HTR-8/SVneo (cell line): ENCODE measurements around the gene TP53BP1.
"Not testable (repeated sequence)": the region's sequence is repeated elsewhere in the genome, so short reads cannot be mapped to it uniquely, and the experiment has no call there.

Source experiments
- DNase-seq: peaks from one replicate; pipeline ENCODE4 v3.0.0; 2011; ENCODE audit warnings: low spot score, mixed read lengths; ENCODE audit not compliant: insufficient read length
- FAIRE-seq: peaks from 2 replicates; lab custom pipeline; 2011; peaks lifted over from hg19 to GRCh38; lab: Jason Lieb, UNC

TP53BP1 gene

DNA sequence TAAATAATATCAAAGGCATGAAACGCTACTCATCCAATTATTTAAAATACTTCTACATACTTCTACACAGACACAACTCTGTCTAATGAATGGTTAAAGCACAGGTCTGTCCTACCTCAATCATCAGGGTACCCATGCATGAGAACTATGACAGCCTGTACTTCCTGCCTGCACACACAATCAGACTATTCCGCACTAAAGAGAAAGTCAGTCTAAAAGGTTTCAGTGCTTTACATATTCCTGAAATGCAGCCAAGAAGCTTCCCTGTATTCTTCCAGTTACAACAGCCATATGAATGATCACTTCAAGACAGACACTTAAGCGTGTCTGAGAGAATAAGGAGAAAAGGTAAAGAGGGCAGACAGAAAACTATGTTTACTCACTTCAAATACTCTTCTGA is 63.3 kb downstream of the TP53BP1 start:
- FAIRE-seq (no peak), DNase-seq (no peak)

DNA sequence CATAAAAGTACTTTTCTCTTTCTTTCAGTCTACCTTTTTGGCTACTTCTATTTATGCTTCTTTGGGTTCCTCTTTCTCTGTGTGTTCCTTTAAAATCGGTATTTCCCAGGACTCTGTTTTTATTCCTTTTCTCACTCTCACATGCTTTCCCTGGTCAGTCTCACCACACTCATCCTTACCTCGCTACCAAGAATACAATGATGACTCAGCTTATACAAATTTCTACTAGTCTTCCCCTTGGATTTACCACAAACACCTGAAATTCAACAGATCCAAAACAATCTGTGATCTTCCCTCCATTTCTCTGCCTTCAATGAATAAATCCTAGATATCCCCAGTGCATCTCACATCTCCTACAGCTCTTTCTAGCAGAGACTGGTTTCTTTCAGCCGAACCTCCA is 69.2 kb downstream of the TP53BP1 start:
- no peak for FAIRE-seq

DNA sequence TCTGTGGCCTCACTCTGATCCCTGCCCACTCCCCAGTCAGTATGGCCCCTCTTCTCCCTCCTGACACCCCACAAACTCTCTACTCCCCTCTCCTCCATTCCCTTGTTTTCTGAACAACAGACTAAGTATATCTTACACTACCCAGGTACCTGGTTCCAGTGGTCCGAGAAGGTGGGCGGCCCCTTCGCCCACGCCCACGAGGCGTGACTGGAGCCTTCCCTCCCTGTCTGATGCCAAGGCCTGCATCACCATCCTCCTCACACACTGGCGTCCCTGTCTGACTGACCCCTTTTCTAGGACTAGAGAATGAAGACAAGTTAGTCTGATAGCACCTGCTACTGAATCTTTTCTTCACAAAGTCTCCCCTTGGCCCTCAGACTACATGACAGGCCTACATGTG is 72.1 kb downstream of the TP53BP1 start:
- no peak for DNase-seq
- no peak for FAIRE-seq

More for the DNA sequence above, 69.2 kb downstream of the TP53BP1 start:
- no peak for DNase-seq

DNA sequence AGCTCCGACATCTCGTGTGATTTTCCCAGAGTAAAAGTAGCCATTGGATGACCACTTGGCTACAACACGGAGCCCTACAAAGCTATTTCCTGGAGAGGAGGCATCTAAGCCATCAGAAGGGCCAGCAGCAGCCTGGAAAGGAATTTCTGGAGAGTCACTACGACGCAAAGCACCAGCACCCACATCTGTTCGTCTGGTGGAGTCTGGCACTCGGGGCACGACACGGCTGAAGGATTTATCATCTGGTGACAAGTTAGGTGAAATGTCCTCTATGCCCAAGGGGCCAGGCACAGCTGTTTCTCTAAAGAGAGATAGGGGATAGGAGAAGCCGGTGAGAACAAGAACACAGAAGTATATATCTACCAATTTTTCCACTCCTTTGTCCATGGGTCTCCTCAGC is 72.5 kb downstream of the TP53BP1 start:
- FAIRE-seq = no peak
- no peak for DNase-seq

DNA sequence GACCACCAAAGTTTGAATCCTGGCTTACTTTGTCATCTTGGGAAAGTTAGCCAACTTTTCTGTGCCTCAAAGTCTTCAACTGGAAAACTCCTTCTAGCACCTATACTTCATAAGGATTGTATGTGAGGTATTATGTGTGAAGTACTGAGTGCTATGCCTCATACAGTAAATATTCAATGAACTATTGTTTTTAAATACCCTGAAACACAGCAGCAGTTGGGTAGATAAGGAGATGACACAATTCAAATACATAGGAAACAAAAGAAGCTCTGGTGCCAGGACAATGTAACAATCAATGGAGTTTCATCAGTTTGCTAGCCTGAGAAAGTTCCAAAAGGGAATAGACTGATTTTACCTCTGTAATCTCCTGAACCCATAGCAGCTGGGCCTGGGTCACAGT is 78.8 kb downstream of the TP53BP1 start:
- FAIRE-seq (no peak), DNase-seq (no peak)

DNA sequence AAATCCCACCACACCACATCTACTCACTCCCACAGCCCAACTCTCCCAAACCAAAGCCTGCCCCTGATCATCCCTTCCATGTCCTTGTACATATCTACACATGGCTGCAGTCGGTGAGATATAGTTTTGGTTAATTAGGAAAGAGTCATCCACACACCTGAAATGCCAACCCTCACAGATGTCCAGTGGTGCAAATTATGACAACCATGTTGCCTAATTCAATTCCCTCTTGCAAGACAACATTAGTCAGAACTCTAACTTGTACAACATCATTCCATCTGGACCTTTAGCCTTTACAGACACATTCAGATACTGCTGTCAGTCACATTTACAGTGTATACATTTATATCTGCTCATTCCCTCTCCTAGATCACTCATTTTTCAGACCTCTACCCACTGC is 80.9 kb downstream of the TP53BP1 start:
- FAIRE-seq (no peak), DNase-seq (no peak)

DNA sequence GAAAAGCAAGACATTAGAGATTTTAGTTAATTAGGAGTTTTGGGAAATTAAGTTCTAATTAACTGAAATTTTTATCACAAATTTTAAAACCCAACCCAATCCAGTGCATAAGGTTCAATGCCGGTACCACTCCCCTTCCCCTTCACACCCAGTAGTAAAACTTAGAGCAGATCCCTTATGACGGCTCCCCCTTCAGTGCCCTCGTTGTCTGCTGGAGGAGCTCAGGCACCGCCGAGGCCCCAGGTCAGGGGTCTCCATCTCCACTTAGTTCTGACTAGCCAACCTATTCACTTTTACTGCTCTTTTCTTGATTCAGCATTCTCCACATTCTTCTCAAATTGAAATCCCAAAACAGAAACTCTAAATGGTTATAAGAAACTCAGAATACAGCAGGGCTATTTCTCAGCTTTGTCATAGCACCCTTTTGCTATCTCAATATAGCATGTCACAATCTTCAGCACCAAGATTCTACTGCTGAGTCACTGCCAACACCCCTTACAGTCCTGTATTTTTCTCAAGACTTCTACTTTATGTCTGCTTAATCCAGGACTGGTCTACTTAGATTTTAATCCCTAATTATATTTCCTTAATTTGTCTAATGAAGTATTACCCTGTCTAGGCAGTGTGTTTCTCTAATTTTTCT is 82.3 kb downstream of the TP53BP1 start:
- DNase-seq (no peak), FAIRE-seq (no peak)

DNA sequence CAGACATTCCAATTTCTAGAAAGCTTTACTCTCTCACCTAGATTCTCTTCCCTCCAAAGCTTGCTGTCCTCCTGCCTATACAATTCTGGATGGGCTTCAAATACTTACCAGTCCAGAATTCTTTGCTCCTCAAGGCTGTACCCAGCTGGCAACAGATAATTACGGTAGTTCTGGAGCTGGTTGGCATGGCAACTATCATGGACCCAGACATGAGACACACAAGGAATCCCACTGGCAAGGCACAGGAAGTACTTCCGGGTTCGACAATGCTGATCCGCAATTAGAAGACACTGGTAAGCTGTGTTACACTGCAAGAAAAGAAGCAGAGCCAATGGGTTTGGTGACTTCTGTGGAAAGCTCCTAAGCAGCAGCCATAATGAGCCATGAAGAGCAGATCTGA is 84.2 kb downstream of the TP53BP1 start:
- no peak for FAIRE-seq

DNA sequence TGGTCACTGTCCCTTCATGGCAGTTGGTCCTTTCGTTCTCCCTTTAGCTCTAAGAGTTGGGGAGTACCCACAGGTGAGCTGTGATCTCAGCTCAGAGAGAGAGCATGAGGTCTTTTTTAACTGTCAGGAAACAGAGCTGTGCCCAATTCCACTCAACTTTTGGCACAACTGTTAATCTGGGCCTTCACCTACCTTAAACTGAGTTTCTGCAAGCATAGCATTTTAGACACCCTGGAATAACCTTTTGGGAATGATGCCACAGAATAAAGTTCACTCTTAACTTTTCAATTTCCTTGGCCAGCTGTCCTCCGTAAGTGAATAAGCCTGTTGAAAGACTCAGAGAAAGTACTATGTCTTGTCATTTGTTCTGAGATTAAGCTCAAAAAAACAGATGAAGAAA is 86.1 kb downstream of the TP53BP1 start:
- no peak for FAIRE-seq
- no peak for DNase-seq

More for the DNA sequence above, 84.2 kb downstream of the TP53BP1 start:
- DNase-seq = no peak

DNA sequence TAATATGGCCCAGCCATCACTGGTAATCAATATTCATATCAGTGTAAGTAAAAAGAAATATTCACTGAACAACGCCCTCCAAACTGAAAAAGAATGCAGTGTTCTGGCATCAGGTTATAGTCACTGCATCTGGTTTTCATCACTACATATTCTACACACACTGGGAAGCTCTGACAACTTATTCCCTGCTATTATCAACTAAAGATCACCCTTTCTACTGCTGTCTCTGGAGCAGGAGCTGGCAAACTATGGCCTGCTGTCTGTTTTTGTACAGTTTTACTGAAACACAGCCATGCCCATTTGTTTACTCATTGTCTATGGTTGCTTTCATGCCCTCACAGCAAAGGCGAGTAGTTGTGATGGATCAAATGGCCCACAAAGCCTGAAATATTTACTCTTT is 86.8 kb downstream of the TP53BP1 start:
- DNase-seq (no peak), FAIRE-seq (no peak)

DNA sequence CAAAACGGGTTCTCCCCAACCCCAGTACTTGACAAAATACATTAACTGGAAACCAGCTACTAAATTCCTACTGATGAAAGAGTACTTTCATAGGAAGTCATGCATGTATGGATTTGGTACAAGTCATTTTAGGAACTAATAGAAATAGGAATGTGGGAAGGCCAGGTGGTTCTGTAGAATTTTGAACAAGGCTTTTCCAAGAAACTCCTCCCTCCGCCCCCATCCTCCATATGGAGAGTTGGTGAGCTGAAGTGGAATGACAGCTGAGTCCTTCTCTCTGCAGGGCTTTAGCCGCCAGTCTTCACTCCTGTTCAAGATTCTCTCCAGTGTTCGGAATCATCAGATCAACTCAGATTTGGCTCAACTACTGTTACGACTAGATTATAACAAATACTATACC is 88.8 kb downstream of the TP53BP1 start:
- no peak for FAIRE-seq

DNA sequence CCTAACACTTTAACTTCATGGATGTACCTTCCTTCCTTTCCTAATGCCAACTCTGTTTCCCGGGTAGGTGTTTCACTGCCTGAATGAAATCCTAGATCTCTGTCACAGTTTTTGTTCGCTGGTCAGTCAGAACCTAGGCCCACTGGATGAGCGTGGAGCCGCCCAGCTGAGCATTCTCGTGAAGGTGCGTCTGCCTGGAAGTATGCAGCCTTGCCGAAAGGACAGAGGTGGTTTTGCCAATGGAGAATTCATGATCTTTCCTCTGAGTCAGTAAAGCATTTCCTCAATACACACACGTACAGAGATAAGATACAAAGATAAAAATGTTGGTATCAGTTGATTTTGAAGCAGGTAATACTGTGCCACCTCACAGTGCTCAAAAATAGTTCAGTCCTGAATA is 89.3 kb downstream of the TP53BP1 start:
- DNase-seq = no peak
- FAIRE-seq = no peak

More for the DNA sequence above, 88.8 kb downstream of the TP53BP1 start:
- no peak for DNase-seq

DNA sequence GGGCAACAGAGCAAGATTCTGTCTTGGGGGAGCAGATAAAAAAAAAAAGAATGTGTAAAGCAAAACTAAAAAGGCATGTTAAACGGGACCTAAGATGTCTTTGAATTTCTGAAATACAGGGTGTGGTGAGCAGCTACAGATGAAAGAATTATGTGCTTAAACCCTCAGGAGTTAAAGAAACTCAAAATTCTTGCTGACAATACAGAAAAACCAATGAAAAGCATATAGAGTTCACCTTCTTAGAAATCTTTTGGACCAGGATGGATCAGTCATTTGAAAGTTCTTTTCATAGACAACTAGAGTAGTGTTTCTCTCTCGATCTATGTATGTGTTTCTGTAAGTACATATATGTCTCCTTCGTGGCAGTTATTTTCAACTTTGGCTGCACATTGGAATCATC is 90.7 kb downstream of the TP53BP1 start:
- FAIRE-seq = no peak
- DNase-seq = no peak

DNA sequence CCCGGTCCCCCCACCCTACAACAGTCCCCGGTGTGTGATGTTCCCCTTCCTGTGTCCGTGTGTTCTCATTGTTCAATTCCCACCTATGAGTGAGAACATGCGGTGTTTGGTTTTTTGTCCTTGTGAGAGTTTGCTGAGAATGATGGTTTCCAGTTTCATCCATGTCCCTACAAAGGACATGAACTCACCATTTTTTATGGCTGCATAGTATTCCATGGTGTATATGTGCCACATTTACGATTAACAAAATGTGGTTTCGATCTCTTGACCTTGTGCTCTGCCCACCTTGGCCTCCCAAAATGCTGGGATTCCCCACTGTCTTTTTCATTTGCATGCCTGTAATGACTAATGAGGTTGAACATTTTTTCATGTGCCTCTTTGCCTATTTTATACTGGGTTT is 99.4 kb downstream of the TP53BP1 start:
- DNase-seq, FAIRE-seq: not testable (repeated sequence)

DNA sequence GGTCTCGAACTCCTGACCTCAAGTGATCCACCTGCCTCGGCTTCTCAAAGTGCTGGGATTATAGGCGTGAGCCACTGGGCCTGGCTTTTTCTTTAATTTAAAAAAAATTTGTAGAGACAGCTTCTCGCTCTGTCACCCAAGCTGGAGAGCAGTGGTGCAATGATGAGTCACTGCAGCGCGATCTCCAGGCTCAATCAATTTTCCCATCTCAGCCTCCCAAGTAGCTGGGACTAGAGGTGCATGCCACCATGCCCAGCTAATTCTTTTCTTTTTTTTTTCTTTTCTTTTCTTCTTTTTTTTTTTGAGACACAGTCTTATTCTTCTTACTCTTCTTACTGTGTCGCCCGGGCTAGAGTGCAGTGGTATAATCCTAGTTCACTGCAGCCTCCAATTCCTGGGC is 102.2 kb downstream of the TP53BP1 start:
- DNase-seq (no peak), FAIRE-seq (no peak)

DNA sequence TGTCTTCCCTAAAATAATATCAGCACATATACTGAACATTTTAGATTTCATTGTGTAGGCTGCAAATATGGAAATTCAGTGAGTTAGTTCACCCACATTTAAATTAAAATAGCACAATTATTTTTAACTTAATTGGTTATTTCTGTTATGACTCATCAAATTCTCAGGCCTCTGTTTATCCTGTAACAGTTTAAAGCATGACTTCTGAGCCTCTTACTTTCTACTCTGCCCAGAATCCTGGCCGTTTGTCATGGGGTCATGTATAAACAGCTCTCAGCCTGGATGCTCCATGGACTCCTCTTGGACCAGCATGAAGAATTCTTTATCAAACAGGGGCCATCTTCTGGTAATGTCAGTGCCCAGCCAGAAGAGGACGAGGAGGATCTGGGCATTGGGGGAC is 109.9 kb downstream of the TP53BP1 start:
- no peak for DNase-seq
- FAIRE-seq = no peak

DNA sequence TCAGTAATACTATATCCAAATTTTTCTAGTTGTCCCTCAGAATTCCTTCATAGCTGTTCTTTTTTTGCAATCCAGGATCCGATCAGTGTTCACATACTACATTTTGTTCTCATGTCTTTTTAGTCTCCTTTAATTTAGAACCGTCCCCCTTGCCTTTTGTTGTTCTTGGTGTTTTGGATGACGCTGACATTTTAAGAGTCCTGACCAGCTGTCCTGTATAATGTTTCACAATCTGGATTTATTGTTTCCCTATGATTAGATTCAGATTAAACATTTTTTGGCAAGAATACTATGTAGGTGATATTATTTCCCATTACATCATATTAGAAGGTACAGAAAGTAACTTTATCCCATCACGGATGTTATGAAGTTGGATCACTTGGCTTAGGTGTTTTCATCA is 110.6 kb downstream of the TP53BP1 start:
- DNase-seq (no peak), FAIRE-seq (no peak)

DNA sequence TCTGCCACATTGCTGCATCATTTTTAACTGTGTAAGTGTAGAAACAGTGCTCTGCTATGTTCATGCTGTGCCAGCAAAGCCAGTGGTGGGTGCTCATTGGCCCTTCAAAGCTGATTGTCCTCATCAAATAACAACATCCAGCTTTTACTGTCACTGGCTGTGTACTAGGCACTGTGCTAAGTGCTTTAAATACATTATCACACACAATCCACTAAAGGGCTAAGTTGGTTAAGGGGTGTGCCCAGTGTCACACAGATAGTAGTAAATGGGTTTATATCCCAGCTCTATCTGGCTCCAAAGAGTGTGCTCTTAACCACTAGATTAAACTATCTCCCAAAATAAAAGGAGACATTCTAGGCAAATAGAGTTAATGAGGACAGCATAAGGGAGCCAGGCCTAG is 114.4 kb downstream of the TP53BP1 start:
- no peak for DNase-seq
- no peak for FAIRE-seq

DNA sequence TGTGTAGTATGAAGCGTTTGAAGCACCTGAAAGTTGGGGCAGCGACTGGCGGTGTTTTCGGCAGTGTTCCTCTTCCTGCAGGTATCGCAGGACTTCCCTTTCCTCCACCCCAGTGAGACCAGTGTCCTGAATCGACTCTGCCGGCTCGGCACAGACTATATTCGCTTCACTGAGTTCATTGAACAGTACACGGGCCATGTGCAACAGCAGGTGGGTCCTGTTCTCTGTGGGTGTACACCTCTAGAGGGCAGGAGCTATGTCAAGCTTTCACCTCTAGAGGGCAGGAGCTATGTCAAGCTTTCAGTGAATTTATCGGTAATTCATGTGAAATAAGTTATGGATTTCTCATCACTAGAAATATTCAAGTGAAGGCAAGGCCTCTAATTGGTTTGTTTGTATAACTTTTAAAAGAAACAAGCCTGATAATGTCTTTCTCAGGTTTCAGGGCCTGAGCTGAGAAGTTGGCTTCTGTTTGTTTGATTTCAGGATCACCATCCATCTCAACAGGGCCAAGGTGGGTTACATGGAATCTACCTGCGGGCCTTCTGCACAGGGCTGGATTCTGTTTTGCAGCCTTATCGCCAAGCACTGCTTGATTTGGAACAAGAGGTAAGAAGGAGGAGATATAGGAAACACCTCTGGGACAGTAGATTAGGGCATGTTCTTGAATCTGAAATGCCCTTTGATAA is 116.8 kb downstream of the TP53BP1 start:
- FAIRE-seq = peak; percentile 13
- DNase-seq = peak; percentile 20

DNA sequence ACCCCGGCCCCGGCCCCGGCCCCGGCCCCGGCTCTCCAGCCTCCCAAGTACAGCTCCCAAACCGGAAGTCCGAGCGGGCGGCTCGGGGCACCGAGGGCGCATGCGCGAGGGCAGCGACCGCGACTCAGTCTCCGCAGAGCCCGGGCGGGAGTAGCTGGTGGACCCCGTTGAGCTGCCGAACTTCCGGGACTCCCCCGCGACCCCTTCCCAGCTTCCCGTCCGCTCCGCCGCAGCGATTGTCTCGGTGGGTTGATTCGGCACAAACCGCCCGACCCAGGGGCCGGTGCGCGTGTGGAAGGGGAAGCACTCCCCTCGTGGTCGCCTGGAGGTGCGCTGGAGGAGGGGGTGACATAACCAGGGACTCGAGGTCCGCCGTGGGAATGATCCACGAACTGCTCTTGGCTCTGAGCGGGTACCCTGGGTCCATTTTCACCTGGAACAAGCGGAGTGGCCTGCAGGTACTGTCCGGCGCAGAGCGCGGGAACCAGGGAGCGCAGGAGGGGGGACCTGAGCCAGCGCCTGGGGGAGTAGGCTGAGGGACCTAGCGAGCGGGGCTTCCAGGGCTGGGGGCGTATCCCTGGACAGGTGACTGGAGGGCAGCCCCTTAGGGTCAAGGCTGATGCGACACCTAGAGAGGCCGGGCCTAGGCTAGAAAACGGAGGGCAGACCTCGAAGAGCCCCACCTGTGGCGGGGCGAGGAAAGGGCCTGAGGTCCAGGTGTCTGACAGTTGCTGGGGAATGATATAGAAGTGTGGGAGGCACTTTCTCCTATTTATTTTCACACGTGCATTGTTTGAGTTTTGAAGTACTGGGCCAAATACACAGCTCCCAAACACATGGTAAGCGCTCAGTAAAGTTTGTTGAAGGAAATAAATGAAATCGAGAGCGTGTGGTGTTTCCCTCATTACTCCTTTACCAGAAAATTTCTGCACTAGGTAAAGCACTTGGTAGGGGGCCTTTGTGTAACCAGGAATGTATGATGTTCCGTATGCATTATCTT is 121.7 kb downstream of the TP53BP1 start, which contains the start of the genes TUBGCP4 and ZSCAN29:
TSS of gene TUBGCP4 (plus strand) at position 127 of the 1,000 bp plus-strand sequence. CDS start at position 381, 254 bp downstream.
TSS of gene ZSCAN29 (minus strand) at position 69 of the 1,000 bp plus-strand sequence. CDS start 1,130 bp downstream, outside the sequence.
- FAIRE-seq (no peak), DNase-seq (peak; percentile 96)
